ENCODE results near the gene TRAPPC2.
"Not testable (repeated sequence)": the region's sequence is repeated elsewhere in the genome, so short reads cannot be mapped to it uniquely, and the experiment has no call there.

The TRAPPC2 gene

DNA sequence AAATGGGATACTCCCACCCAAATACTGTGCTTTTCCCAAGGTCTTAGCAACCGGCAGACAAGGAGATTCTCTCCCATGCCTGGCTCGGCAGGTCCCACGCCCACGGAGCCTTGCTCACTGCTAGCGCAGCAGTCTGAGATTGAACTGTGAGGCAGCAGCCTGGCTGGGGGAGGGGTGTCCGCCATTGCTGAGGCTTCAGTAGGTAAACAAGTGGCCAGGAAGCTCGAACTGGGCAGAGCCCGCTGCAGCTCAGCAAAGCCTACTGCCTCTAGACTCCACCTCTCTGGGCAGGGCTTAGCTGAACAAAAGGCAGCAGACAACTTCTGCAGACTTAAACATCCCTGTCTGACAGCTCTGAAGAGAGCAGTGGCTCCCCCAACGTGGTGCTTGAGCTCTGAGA, 9.5 kb downstream of the TRAPPC2 start:
- Histone ChIP-seq H3K79me2 (ENCODE audit: control insufficient read depth, low read length) (peaks cover 96% of the 10 kb centered on the region), H3K36me3 (ENCODE audit: control insufficient read depth, low read length) (peaks cover 25% of the 10 kb centered on the region), H3K4me1 (ENCODE audit: control insufficient read depth, low read length) (peaks cover 54% of the 10 kb centered on the region)
- not testable (repeated sequence) for H3K27ac ChIP-seq (ENCODE audit: low read depth, low read length); H3K27me3 ChIP-seq (ENCODE audit: control insufficient read depth, low read length); H3K9me2 ChIP-seq (replicated peaks; ENCODE audit: control insufficient read depth, low read length); H3K4me2 ChIP-seq (ENCODE audit: low read length); H4K20me1 ChIP-seq (ENCODE audit: control insufficient read depth, insufficient read depth, low read depth, low read length); H3K4me3 ChIP-seq (ENCODE audit: low read length); H3K9me3 ChIP-seq (ENCODE audit: control insufficient read depth, insufficient read depth, low read length); H3F3A ChIP-seq (ENCODE audit: control insufficient read depth, insufficient read depth)

DNA sequence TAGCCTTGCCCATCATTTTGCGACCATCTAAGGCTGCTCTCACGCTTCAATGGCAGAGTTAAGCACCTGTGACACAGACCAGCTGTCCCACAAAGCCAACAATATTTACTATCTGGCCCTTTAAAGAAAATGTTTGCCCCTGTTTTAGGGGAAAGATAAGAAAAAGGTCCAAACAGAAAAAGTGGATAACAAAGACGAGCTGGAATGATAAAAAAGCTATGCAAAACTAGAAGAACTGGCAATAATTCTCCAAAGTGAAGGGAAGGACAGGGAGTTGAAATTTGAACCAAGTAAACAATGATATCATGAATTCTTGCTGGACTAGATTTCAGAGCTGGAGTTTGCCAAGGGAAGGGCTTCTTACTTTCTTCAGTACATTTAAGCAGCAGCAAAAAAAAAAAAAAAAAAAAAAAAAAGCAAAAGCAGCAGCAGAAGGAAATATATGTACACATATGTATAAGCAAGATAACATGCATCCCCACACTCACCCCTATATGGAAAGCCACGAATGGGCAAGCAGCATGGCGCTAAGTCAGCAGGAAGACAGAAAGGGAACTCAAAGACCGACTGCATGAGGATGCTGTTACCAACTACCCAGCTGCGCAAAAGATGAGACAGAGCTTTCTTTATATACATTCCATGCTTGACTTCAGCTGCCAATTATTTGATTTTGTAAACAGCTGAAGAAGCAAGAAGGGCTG, 12.5 kb downstream of the TRAPPC2 start:
- Histone ChIP-seq H3K4me2 (ENCODE audit: low read length) (peak overlapping the region; percentile 58), H3K27me3 (ENCODE audit: control insufficient read depth, low read length) (no peaks in the 10 kb centered on the region), H4K20me1 (ENCODE audit: control insufficient read depth, insufficient read depth, low read depth, low read length) (no peaks in the 10 kb centered on the region), H3K9me2 (replicated peaks; ENCODE audit: control insufficient read depth, low read length) (no peaks in the 10 kb centered on the region), H3F3A (ENCODE audit: control insufficient read depth, insufficient read depth) (0 out of 2 replicates have a peak, but pooled peaks cover 3% of the 10 kb centered on the region), H3K9me3 (ENCODE audit: control insufficient read depth, insufficient read depth, low read length) (no peaks in the 10 kb centered on the region), H3K36me3 (ENCODE audit: control insufficient read depth, low read length) (peaks cover 46% of the 10 kb centered on the region), H3K27ac (ENCODE audit: low read depth, low read length) (peak overlapping the region; percentile 51), H3K79me2 (ENCODE audit: control insufficient read depth, low read length) (peaks cover 80% of the 10 kb centered on the region), H3K4me1 (ENCODE audit: control insufficient read depth, low read length) (peaks cover 55% of the 10 kb centered on the region), H3K4me3 (ENCODE audit: low read length) (peak overlapping the region; percentile 30)
- TF ChIP-seq EZH2phosphoT487 (IDR thresholded peaks at IDR 0.05; ENCODE audit: borderline replicate concordance, low read length) (no peak), CTCF (IDR thresholded peaks at IDR 0.05; ENCODE audit: low read depth, low read length, poor library complexity, severe bottlenecking) (no peak)

DNA sequence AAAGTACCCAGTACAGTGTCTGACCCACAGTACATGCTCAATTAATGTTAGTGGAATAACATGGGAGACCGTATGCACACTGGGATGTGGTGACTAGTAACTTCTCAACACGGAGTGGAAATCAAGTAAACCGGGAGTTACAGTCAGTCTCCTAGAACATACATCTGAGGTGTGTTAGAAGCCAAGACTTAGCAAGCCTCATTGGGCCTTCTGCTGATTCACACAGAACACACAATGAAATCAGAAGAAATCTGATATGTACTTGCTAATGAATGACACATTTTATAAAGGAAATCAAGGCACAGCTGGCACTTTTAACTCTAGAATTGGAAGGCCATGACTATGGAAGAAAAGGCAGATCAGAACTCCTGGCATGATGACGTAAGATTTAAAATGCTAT, 13.0 kb downstream of the TRAPPC2 start:
- H3K79me2 ChIP-seq (ENCODE audit: control insufficient read depth, low read length), result peaks cover 76% of the 10 kb centered on the region
- H3K36me3 ChIP-seq (ENCODE audit: control insufficient read depth, low read length), result peaks cover 48% of the 10 kb centered on the region

More for the DNA sequence above, 13.0 kb downstream of the TRAPPC2 start:
- no peak overlapping the region for H3K4me3 ChIP-seq (ENCODE audit: low read length)
- H3K9me3 ChIP-seq (ENCODE audit: control insufficient read depth, insufficient read depth, low read length), result no peaks in the 10 kb centered on the region
- no peak for TF ChIP-seq EZH2phosphoT487 (IDR thresholded peaks at IDR 0.05; ENCODE audit: borderline replicate concordance, low read length)
- no peak for TF ChIP-seq CTCF (IDR thresholded peaks at IDR 0.05; ENCODE audit: low read depth, low read length, poor library complexity, severe bottlenecking)
- H3K27ac ChIP-seq (ENCODE audit: low read depth, low read length), result no peak overlapping the region
- H3F3A ChIP-seq (ENCODE audit: control insufficient read depth, insufficient read depth), result 0 out of 2 replicates have a peak, but pooled peaks cover 3% of the 10 kb centered on the region
- H3K4me2 ChIP-seq (ENCODE audit: low read length), result no peak overlapping the region
- peaks cover 55% of the 10 kb centered on the region for H3K4me1 ChIP-seq (ENCODE audit: control insufficient read depth, low read length)
- no peaks in the 10 kb centered on the region for H3K27me3 ChIP-seq (ENCODE audit: control insufficient read depth, low read length)
- H3K9me2 ChIP-seq (replicated peaks; ENCODE audit: control insufficient read depth, low read length), result no peaks in the 10 kb centered on the region
- no peaks in the 10 kb centered on the region for H4K20me1 ChIP-seq (ENCODE audit: control insufficient read depth, insufficient read depth, low read depth, low read length)

All from DOHH2 (cell line).